ENCODE results near the gene DBP. TPM values are rescaled to one million over a fixed set of nuclear protein-coding genes. Genes with fewer than 3 reads are reported as not detected.

DBP gene
- total RNA-seq, 1 experiment from 2014 or later, result 12.0 TPM

DNA sequence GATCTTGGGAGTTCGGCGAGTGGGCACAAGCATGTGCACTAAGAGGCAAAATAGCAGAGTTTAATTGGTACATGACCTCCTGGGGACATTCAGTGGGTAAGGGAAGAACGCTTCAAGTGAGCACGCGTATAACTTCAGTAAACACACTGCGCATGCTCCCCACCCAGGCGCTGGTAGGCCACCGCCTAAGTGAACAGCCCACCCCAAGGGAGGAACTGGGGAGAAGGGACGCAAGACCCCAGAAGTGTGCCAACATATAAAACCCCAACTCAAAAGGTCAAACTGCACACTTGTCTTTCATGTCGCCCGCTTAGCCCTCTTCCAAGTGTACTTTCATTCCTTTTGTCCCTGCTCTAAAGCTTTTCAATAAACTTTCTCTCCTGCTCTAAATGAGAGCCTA lies 46.2 kb upstream of the DBP start (continued):
- TF ChIP-seq, protein P1, sequence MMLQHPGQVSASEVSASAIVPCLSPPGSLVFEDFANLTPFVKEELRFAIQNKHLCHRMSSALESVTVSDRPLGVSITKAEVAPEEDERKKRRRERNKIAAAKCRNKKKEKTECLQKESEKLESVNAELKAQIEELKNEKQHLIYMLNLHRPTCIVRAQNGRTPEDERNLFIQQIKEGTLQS (CRISPR knock-in tag; conservative IDR thresholded peaks at IDR 0.05), result no peak
- TF ChIP-seq PRRX2 (CRISPR knock-in tag; IDR thresholded peaks at IDR 0.05), result no peak
- TF ChIP-seq, protein P2, sequence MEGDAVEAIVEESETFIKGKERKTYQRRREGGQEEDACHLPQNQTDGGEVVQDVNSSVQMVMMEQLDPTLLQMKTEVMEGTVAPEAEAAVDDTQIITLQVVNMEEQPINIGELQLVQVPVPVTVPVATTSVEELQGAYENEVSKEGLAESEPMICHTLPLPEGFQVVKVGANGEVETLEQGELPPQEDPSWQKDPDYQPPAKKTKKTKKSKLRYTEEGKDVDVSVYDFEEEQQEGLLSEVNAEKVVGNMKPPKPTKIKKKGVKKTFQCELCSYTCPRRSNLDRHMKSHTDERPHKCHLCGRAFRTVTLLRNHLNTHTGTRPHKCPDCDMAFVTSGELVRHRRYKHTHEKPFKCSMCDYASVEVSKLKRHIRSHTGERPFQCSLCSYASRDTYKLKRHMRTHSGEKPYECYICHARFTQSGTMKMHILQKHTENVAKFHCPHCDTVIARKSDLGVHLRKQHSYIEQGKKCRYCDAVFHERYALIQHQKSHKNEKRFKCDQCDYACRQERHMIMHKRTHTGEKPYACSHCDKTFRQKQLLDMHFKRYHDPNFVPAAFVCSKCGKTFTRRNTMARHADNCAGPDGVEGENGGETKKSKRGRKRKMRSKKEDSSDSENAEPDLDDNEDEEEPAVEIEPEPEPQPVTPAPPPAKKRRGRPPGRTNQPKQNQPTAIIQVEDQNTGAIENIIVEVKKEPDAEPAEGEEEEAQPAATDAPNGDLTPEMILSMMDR (IDR thresholded peaks at IDR 0.05), result no peak
- TF ChIP-seq, protein P3, sequence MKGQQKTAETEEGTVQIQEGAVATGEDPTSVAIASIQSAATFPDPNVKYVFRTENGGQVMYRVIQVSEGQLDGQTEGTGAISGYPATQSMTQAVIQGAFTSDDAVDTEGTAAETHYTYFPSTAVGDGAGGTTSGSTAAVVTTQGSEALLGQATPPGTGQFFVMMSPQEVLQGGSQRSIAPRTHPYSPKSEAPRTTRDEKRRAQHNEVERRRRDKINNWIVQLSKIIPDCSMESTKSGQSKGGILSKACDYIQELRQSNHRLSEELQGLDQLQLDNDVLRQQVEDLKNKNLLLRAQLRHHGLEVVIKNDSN (CRISPR knock-in tag; IDR thresholded peaks at IDR 0.05), result no peak
- no peak for TF ChIP-seq KAT7 (CRISPR knock-in tag; IDR thresholded peaks at IDR 0.05; ENCODE audit: borderline replicate concordance)
- TF ChIP-seq ATF1 (CRISPR knock-in tag; IDR thresholded peaks at IDR 0.05), result no peak
- TF ChIP-seq, protein P4, sequence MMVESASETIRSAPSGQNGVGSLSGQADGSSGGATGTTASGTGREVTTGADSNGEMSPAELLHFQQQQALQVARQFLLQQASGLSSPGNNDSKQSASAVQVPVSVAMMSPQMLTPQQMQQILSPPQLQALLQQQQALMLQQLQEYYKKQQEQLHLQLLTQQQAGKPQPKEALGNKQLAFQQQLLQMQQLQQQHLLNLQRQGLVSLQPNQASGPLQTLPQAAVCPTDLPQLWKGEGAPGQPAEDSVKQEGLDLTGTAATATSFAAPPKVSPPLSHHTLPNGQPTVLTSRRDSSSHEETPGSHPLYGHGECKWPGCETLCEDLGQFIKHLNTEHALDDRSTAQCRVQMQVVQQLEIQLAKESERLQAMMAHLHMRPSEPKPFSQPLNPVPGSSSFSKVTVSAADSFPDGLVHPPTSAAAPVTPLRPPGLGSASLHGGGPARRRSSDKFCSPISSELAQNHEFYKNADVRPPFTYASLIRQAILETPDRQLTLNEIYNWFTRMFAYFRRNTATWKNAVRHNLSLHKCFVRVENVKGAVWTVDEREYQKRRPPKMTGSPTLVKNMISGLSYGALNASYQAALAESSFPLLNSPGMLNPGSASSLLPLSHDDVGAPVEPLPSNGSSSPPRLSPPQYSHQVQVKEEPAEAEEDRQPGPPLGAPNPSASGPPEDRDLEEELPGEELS (CRISPR knock-in tag; IDR thresholded peaks at IDR 0.05), result no peak
- TF ChIP-seq JAZF1 (CRISPR knock-in tag; IDR thresholded peaks at IDR 0.05), result no peak
- TF ChIP-seq, protein P5, sequence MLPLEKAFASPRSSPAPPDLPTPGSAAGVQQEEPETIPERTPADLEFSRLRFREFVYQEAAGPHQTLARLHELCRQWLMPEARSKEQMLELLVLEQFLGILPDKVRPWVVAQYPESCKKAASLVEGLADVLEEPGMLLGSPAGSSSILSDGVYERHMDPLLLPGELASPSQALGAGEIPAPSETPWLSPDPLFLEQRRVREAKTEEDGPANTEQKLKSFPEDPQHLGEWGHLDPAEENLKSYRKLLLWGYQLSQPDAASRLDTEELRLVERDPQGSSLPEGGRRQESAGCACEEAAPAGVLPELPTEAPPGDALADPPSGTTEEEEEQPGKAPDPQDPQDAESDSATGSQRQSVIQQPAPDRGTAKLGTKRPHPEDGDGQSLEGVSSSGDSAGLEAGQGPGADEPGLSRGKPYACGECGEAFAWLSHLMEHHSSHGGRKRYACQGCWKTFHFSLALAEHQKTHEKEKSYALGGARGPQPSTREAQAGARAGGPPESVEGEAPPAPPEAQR (CRISPR knock-in tag; IDR thresholded peaks at IDR 0.05), result no peak

DNA sequence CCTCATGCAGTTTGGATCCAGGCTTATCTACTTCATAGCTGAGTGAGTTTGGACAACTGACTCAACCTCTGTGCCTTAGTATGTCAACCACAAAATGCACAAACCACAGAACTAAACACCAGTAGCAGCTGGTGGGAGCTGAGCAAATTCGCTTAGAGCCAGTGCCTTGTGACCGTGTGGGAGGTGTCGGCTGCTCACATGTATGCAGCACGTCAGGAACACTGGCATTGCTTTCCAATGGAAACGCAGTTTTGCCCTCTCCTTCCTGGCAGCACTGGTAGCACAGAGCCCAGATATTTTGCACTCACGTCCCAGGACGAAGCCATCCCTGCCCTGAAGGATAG lies 43.9 kb upstream of the DBP start:
- POLR2A ChIA-PET, result no interaction called here
- no peaks in the 10 kb centered on the region for H3K36me3 Mint-ChIP-seq
- ATAC-seq, result no peak
- H3K4me1 Mint-ChIP-seq, result no peaks in the 10 kb centered on the region
- CTCF ChIA-PET, result interaction anchor here (0.7 kb wide), 1 partner anchor 108 kb away, joined by 6 read pairs; no protein-coding TSS in a partner anchor
- TF ChIP-seq GTF2I (CRISPR knock-in tag; conservative IDR thresholded peaks at IDR 0.05), result no peak
- no peak overlapping the region for H3K4me3 Mint-ChIP-seq
- DNase-seq (ENCODE audit: low spot score), result no peak
- no peaks in the 10 kb centered on the region; the same call in 1 of the 2 replicates for H3K27me3 Mint-ChIP-seq (ENCODE audit: low read depth)
- no peaks in the 10 kb centered on the region for H3K9me3 Mint-ChIP-seq
- no peak overlapping the region for H3K27ac Mint-ChIP-seq

DNA sequence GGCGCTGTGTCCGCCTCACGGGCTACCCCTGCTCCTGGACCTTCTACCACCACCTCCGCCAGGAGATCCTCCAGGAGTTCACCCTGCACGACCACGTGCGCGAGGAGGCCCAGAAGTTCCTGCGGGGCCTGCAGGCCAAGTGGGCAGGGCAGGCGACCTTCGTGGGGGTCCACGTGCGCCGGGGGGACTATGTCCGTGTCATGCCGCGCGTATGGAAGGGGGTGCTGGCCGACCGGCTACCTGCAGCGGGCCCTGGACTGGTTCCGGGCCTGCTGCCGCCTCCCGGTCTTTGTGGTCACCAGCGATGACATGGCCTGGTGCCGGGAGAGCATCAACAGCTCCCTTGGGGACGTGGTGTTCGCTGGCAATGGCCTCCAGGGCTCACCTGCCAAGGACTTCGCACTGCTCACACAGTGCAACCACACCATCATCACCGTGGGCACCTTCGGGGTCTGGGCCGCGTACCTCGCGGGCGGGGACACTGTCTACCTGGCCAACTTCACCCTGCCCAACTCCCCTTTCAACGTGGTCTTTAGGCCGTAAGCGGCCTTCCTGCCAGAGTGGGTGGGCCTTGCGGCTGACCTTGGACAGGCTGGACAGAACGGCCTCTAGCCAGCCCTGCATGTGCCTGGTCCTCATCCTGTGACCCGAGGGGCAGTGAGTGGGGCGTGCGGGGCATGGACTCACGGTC lies 43.4 kb upstream of the DBP start:
- no peaks in the 10 kb centered on the region for H3K9me3 Mint-ChIP-seq
- ChIA-PET POLR2A (no interaction called here), CTCF (no interaction called here)
- no peak overlapping the region for H3K4me3 Mint-ChIP-seq
- DNase-seq (ENCODE audit: low spot score) (no peak), ATAC-seq (no peak)
- no peaks in the 10 kb centered on the region for H3K36me3 Mint-ChIP-seq
- H3K4me1 Mint-ChIP-seq, result peaks cover 2% of the 10 kb centered on the region; the same call in 1 of the 2 replicates
- H3K27me3 Mint-ChIP-seq (ENCODE audit: low read depth), result no peaks in the 10 kb centered on the region; the same call in 1 of the 2 replicates
- H3K27ac Mint-ChIP-seq, result no peak overlapping the region
- TF ChIP-seq ZBTB21 (CRISPR knock-in tag; IDR thresholded peaks at IDR 0.05; ENCODE audit: borderline replicate concordance) (no peak), TCF7 (CRISPR knock-in tag; IDR thresholded peaks at IDR 0.05; ENCODE audit: low read depth) (no peak), ZNF121 (CRISPR knock-in tag; IDR thresholded peaks at IDR 0.05) (no peak), MYBL2 (CRISPR knock-in tag; IDR thresholded peaks at IDR 0.05) (no peak), GTF2I (CRISPR knock-in tag; conservative IDR thresholded peaks at IDR 0.05) (no peak), CBFB (CRISPR knock-in tag; IDR thresholded peaks at IDR 0.05; ENCODE audit: low read depth) (no peak), NR2C2 (CRISPR knock-in tag; IDR thresholded peaks at IDR 0.05) (no peak), CREB1 (CRISPR knock-in tag; IDR thresholded peaks at IDR 0.05) (no peak)
- TF ChIP-seq, protein P1 (CRISPR knock-in tag; conservative IDR thresholded peaks at IDR 0.05), result no peak
- TF ChIP-seq, protein P6, sequence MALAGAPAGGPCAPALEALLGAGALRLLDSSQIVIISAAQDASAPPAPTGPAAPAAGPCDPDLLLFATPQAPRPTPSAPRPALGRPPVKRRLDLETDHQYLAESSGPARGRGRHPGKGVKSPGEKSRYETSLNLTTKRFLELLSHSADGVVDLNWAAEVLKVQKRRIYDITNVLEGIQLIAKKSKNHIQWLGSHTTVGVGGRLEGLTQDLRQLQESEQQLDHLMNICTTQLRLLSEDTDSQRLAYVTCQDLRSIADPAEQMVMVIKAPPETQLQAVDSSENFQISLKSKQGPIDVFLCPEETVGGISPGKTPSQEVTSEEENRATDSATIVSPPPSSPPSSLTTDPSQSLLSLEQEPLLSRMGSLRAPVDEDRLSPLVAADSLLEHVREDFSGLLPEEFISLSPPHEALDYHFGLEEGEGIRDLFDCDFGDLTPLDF (CRISPR knock-in tag; IDR thresholded peaks at IDR 0.05), result no peak
- TF ChIP-seq, protein P7, sequence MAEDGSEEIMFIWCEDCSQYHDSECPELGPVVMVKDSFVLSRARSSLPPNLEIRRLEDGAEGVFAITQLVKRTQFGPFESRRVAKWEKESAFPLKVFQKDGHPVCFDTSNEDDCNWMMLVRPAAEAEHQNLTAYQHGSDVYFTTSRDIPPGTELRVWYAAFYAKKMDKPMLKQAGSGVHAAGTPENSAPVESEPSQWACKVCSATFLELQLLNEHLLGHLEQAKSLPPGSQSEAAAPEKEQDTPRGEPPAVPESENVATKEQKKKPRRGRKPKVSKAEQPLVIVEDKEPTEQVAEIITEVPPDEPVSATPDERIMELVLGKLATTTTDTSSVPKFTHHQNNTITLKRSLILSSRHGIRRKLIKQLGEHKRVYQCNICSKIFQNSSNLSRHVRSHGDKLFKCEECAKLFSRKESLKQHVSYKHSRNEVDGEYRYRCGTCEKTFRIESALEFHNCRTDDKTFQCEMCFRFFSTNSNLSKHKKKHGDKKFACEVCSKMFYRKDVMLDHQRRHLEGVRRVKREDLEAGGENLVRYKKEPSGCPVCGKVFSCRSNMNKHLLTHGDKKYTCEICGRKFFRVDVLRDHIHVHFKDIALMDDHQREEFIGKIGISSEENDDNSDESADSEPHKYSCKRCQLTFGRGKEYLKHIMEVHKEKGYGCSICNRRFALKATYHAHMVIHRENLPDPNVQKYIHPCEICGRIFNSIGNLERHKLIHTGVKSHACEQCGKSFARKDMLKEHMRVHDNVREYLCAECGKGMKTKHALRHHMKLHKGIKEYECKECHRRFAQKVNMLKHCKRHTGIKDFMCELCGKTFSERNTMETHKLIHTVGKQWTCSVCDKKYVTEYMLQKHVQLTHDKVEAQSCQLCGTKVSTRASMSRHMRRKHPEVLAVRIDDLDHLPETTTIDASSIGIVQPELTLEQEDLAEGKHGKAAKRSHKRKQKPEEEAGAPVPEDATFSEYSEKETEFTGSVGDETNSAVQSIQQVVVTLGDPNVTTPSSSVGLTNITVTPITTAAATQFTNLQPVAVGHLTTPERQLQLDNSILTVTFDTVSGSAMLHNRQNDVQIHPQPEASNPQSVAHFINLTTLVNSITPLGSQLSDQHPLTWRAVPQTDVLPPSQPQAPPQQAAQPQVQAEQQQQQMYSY (CRISPR knock-in tag; IDR thresholded peaks at IDR 0.05), result no peak

Measured in WTC11 (cell line).